Activated CD8-positive, alpha-beta memory T cell treated with anti-CD3 and anti-CD28 coated beads for 1 hour (primary cell): Measurements from ENCODE around the gene ENOSF1.

Experiments used
- DNase-seq, 2 donors: peaks; one replicate each; pipeline ENCODE4 v3.0.0-alpha.2; 2020; ENCODE audit warnings: low read depth in 1 of 2; ENCODE audit errors: extremely low read depth in 1 of 2

Gene ENOSF1

DNA sequence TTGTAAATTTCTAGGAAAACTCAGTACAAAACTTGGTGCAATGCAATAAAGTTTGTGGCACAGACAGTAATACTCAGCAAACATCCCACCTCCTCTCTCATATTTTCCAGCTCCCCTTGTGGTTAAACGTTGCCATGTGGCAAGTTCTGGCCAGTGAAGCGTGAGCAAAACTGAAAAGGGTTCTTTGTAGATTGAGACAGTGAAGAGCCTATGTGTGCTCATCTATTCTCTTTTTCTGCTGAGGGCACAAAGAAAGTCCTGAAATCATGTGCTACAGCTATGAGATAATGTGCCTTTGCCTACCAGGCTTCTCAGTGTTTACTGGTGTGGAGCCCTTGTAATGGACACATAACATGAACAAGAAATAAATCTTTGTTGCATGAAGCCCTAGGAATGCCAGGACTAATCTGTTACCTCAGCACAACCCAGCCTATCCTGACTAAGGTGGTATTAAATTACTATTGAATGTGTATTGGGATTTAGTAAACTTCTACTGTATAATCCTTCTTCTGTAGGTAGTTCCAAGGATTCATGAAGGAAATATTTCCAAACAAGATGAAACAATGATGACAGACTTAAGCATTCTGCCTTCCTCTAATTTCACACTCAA is 67.9 kb downstream of the ENOSF1 start:
- no peak for DNase-seq

DNA sequence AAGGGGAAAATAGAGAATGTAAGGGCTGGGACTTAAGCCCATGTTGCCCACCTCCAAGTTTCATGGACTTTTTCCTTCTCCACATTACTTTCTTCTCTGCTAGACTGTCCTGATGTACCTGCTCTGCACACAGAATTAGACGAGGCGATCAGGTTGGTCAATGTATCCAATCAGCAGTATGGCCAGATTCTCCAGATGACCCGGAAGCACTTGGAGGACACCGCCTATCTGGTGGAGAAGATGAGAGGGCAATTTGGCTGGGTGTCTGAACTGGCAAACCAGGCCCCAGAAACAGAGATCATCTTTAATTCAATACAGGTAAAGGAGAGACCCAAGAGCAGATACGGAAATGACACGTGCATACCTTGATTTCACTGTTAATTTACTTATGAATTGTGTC is 71.2 kb downstream of the ENOSF1 start:
- no peak for DNase-seq

DNA sequence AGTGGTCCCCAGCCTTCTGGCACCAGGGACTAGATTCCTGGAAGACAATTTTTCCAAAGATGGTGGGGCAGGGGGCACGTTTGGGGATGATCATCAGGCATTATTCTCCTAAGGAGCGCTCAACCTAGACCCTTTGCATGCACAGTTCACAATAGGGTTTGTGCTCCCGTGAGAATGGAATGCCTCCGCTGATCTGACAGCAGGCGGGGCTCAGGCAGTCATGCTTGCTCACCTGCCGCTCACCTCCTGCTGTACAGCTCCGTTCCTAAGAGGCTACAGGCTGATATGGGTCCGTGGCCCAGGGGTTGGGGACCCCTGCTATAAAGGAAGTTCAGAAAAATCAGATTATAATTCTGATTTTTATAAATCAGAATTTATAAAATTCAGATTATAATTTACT is 77.3 kb downstream of the ENOSF1 start:
- DNase-seq, result no peak

DNA sequence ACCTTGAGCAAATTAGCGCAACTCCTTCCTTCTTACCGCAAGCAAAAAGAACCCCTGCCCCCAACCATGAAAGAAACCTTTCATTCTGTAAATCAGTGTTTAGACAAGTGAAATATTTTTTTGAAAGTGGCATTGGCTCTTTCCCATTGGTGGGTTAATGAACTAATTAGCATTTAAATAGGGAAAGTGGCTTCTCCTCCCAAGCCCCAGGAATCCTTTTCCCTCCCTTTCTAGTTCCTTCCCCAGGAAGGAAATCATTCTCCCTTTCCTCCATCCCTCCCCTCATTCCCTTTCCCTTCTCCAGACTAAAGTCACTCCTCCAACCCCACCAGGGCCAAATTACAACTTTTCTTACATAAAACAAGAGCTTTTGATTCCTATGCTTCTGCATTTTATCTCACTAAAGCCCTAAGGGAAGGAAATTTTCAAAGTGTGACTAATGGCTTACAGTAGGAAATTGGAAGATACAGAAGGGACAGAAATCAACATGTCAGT is 77.8 kb downstream of the ENOSF1 start:
- no peak for DNase-seq

DNA sequence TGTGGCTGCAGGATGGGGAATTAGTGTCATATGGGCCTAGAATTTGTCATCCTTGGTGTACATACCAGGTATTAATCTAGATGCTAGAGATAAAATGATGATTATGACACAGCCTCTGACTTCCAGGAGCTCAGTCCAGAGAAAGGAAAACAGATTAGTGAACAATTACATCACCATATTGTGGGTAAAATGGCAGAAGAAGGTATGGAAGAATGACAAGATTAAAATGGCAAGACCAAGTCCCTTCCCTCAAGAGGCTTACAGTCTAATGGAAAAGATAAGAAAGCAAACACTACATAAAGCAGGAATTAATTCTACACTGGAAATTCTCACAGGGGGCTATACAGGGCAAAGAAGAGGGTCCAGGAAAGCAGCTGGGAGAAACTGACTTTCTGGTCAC is 80.9 kb downstream of the ENOSF1 start:
- DNase-seq, result no peak

DNA sequence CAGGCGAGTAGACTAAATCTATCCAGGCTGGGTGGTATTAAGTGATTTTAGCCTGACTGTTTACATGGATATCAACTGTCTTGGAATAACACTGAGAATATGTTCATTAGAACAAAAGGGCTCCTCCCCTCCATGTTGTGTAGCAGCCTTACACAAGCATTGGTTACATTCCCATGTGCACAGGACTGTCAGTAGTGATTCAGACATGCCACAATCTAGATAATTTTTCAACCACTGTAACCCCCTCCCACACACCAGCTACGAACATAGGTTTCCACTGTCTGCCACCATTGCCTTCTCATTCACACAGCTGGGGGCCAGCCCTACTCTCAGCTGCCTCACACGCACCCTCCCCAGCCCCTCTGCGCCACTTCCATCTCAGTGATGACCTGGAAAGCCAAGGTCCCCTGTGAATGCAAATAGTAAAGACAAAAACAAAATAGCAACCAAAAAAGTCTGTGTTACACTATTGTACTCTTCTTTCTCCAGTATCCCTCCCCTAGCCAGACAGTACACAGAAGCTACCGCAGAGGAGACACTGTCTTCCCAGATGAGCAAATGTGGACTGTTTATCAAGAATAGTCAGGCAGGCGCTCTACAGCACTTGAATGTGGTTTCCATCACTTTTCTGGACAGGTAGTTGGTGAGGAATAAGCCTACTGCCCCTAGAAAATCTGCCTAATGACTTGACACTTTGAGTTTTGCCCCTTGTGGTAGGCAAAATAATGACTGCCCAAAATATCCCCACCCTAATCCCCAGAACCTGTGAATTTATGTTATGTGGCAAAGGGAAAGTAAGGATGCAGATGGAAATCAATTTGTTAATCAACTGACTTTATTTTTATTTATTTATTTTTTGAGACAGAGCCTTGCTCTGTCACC is 82.9 kb downstream of the ENOSF1 start:
- DNase-seq, result no peak

DNA sequence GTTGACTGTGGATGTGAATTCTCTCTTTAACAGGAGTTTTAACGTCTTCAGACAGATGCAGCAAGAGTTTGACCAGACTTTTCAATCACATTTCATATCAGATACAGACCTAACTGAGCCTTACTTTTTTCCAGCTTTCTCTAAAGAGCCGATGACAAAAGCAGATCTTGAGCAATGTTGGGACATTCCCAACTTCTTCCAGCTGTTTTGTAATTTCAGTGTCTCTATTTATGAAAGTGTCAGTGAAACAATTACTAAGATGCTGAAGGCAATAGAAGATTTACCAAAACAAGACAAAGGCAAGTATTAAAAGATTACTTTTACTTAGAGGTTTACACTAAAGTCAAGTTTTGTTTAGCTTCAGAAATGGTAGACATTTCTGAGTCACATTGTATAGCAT is 85.2 kb downstream of the ENOSF1 start:
- no peak for DNase-seq

DNA sequence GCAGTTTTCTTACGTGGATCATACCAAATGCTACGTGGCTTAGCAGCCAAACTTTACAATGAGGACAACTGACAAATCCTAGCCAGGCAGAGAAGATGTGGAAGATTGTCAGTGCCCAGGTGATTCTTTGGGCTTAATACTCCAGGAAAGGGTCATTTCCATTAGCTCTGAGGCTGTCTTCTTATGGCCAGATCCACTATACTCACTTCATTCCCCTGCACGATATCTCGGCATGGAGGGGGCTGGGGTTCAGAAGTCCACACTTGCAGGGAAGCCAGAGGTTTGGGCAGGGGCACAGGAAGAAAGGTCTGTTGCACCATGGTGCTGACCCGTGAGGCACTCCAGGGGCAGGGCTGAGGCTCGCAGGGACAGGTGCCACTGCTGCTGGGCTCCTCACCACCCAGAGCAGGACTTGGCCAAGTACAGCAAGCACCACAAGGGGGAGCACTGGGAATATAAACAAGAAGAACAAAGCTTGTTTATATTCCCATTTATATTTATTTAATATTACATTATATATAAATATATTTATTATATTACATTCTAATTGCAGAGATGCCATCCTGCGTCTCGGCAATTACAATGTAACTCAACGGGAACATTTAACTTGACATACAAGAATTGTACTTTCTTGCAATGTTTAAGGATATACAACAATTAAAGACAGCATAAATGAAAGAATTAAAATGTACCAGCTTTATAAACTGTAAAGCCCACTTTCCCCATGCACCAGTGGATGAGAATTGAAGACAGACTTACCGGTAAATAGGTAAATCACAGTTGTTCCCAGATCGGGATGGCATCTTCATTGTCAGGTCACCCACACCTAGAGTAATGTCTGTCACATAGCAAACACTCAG is 88.4 kb downstream of the ENOSF1 start:
- peak; percentile 7 to 28 for DNase-seq

DNA sequence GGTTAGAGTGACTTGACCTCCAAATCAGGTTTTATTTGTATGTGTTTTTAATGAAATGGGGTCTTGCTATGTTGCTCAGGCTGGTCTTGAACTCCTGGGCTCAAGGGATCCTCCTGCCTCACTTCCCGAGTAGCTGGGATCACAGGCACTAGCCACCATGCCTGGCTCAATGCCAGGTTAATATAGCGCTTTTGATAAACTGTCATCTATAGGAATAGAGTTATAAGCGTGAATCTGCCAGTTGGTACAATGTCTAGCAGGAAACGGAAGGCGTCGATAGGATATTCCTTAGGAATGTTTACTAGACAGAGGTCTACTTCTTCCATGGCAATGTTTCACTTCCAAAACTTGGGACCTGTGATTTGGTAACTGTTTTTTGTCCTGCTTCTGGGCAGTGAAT is 90.1 kb downstream of the ENOSF1 start:
- no peak for DNase-seq

DNA sequence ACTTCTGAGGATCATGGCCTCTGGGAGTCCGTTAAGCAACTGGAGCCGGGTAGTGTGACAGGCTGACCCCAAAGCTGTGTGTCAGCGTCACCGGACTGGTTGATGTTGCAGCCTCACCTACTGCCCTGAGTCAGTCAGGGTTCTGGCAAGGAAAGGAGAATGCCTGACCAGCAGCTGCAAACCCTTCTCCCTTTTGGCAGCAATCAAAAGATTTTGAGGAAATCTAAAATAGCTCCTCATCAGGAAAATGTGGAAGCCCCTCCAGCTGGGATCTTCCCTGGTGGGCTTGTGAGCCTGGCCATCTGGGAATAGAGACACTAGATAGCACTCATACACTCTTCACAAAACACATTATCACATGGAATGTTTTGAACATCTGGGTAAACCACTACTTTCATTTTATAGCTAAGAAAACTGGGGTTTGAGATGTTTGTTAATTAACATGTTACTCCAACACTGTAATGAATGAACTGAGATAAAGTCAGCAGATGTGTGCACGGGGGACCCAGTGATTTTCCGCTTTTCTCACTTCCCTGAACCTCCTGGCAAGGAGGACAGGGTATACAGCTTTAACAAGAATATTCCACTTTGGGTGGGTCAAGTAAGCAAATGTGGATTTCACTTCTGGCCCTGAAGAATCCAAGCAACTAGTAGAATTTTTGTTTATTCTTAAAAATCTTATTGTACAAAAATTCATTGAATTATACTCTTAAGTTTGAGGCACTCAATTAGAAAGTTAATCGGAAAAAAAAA is 91.0 kb downstream of the ENOSF1 start:
- DNase-seq, result no peak
